Activated CD4-positive, alpha-beta memory T cell treated with anti-CD3 and anti-CD28 coated beads, Interleukin-2, amount 10 ng/mL, durations not matched to agents 7 days and 5 days (primary cell): ENCODE results near the gene ATP9B. TPM values are rescaled to one million over a fixed set of nuclear protein-coding genes. Genes with fewer than 3 reads are reported as not detected.

Source experiments
- CTCF ChIA-PET: fragments of 350-600 bp; sonication (Branson Sonifier 250); formaldehyde crosslinking; loops from one replicate; lab custom pipeline; 2021; ENCODE audit warnings: antibody characterized with exemption, inconsistent platforms; lab: Charles Lee
- POLR2A ChIA-PET: fragments of 350-600 bp; sonication (Branson Sonifier 250); formaldehyde crosslinking; loops from one replicate; lab custom pipeline; 2021; ENCODE audit warnings: antibody characterized with exemption; lab: Charles Lee
- DNase-seq: peaks from one replicate; pipeline ENCODE4 v3.0.0-alpha.2; 2020
- H3K27ac Mint-ChIP-seq: one replicate; pipeline ENCODE4 v1.8.0; 2021; ENCODE audit warnings: mild to moderate bottlenecking, mixed read lengths
- H3K27me3 Mint-ChIP-seq: one replicate; pipeline ENCODE4 v1.8.0; 2021; ENCODE audit warnings: mixed read lengths
- H3K36me3 Mint-ChIP-seq: one replicate; pipeline ENCODE4 v1.8.0; 2021; ENCODE audit warnings: low read depth, mixed read lengths
- H3K4me1 Mint-ChIP-seq: one replicate; pipeline ENCODE4 v1.8.0; 2021; ENCODE audit warnings: mixed read lengths
- H3K4me3 Mint-ChIP-seq: one replicate; pipeline ENCODE4 v1.8.0; 2021; ENCODE audit warnings: mild to moderate bottlenecking, mixed read lengths
- H3K9me3 Mint-ChIP-seq: one replicate; pipeline ENCODE4 v1.8.0; 2021; ENCODE audit warnings: mixed read lengths
- total RNA-seq, 2 experiments: library from RNA; stranded (reverse); gene quantifications; one replicate each; pipeline ENCODE4 v1.2.3, GENCODE V29; 2021

Gene ATP9B
- total RNA-seq, 2 experiments from 2014 or later = 25.7 to 27.2 TPM

DNA sequence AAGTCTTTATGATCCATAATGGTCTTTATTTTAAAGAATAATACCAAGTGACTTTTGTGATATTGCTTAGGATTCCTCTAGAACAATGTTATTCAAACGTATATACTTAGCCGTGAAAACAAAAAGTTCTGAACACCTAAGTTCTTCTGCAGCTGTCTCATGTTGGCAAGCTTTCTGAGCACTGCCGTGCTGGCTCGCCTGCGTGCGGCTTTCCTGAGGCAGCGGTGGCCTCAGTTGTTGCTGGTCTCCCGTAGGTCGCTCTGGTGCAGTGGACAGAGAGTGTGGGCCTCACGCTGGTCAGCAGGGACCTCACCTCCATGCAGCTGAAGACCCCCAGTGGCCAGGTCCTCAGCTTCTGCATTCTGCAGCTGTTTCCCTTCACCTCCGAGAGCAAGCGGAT lies 259.7 kb downstream of the ATP9B start:
- Mint-ChIP-seq H3K36me3 (peaks cover 13% of the 10 kb centered on the region), H3K4me1 (peaks cover 2% of the 10 kb centered on the region), H3K27ac (no peak overlapping the region), H3K9me3 (peaks cover 5% of the 10 kb centered on the region), H3K4me3 (no peak overlapping the region), H3K27me3 (no peaks in the 10 kb centered on the region)
- POLR2A ChIA-PET = no interaction called here
- CTCF ChIA-PET = no interaction called here
- no peak for DNase-seq

DNA sequence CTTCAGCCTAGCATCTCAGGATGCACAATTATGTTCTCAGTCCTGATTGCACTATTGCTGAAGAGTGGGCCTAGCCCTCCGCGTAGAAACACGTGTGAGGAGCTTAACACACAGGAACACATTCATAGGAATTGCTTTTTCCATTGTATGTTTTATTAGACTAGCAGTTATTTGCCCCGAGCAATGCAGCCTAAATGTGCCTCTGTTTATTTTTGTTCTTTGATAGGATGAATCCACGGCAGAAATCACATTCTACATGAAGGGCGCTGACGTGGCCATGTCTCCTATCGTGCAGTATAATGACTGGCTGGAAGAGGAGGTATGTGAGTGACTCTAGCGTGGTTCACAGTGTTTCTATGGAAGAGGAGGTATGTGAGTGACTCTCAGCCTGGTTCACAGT lies 260.6 kb downstream of the ATP9B start:
- peaks cover 13% of the 10 kb centered on the region for H3K36me3 Mint-ChIP-seq
- POLR2A ChIA-PET = no interaction called here
- H3K4me1 Mint-ChIP-seq = peaks cover 2% of the 10 kb centered on the region
- DNase-seq = no peak
- H3K9me3 Mint-ChIP-seq = peaks cover 5% of the 10 kb centered on the region
- no peak overlapping the region for H3K27ac Mint-ChIP-seq
- H3K27me3 Mint-ChIP-seq = no peaks in the 10 kb centered on the region
- H3K4me3 Mint-ChIP-seq = no peak overlapping the region
- CTCF ChIA-PET = no interaction called here

DNA sequence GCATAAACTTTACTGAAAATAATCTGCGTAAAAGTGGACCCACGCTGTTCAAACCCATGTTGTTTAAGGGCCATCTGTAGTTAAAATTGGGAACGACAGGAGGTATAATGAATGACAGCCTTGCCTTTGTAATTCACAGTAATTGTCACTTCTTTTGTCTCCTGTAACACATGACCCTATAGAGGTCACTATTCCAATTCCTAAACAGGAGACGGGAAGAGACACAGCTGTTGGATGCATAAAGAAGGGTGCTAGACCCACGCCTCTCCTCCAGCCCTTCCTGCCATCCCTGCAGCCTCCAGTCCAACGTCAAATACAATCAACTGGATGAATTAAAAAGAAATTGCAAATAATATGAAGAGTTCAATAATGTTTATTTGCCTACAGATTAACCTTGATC lies 263.5 kb downstream of the ATP9B start:
- H3K36me3 Mint-ChIP-seq = peaks cover 9% of the 10 kb centered on the region
- CTCF ChIA-PET = no interaction called here
- POLR2A ChIA-PET = no interaction called here
- H3K27ac Mint-ChIP-seq = no peak overlapping the region
- H3K4me3 Mint-ChIP-seq = no peak overlapping the region
- DNase-seq = no peak
- H3K27me3 Mint-ChIP-seq = no peaks in the 10 kb centered on the region
- H3K4me1 Mint-ChIP-seq = no peaks in the 10 kb centered on the region
- H3K9me3 Mint-ChIP-seq = peaks cover 3% of the 10 kb centered on the region

DNA sequence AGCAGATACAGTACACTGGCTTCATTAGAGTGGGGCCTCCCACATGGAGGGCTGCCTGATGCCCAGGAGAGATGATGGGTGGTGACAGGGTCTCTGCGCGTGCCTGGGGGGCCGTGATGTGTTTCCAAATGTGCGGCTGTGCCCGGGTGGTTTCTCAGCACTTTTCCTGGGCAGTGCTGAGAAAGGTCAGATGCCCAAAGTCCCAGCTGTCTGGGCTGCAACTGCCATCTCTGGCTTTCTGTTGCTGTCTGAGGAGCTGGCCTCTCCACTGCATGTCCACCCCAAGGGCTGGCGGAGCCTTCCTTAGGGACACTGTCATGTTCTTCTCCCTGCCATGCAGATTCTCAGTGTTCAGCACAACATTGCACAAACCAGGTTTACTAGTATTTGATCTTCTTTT lies 263.9 kb downstream of the ATP9B start:
- H3K4me3 Mint-ChIP-seq = no peak overlapping the region
- ChIA-PET POLR2A (no interaction called here), CTCF (no interaction called here)
- peaks cover under 1% of the 10 kb centered on the region for H3K9me3 Mint-ChIP-seq
- no peaks in the 10 kb centered on the region for H3K4me1 Mint-ChIP-seq
- H3K27me3 Mint-ChIP-seq = no peaks in the 10 kb centered on the region
- H3K36me3 Mint-ChIP-seq = peaks cover 7% of the 10 kb centered on the region
- no peak for DNase-seq
- no peak overlapping the region for H3K27ac Mint-ChIP-seq

DNA sequence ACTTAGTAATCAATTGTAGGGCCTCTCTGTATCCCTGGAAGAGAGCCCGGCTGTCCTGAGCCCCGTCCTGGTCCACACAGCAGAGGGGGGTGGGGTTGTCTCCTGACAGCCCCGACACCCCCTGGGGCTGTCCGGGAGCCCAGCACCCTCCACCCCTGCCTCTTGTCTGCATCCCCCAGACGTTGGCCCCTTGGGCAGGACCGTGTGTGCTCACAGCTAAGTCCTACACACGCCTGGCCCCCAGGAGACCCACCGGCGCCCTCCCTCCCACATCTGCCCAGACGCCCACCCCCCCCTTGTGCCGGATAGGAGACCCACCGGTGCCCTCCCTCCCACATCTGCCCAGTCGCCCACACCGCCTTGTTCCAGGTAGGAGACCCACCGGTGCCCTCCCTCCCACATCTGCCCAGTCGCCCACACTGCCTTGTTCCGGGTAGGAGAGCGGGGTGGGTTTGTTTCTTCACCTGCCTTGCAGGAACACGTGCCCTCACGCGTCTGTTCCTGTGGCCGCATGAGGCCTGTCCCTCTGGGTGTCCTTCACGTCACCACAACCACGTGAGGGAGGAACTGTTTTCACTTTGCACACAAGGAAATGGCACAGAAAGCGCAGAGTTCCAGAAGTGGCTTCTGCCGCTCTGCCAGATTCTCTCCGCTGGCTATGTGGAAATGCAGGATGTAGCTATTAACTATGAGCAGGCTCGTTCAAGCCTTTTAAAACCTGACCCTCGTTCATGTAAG lies 265.5 kb downstream of the ATP9B start:
- DNase-seq = no peak
- Mint-ChIP-seq H3K36me3 (peaks cover 22% of the 10 kb centered on the region), H3K27ac (no peak overlapping the region), H3K27me3 (no peaks in the 10 kb centered on the region), H3K4me3 (no peak overlapping the region), H3K9me3 (peaks cover 11% of the 10 kb centered on the region), H3K4me1 (no peaks in the 10 kb centered on the region)
- POLR2A ChIA-PET = no interaction called here
- CTCF ChIA-PET = no interaction called here

- Mint-ChIP-seq H3K4me1 (no peaks in the 10 kb centered on the region), H3K27me3 (no peaks in the 10 kb centered on the region), H3K4me3 (no peak overlapping the region), H3K36me3 (peaks cover 18% of the 10 kb centered on the region), H3K27ac (no peak overlapping the region), H3K9me3 (peaks cover 11% of the 10 kb centered on the region)
- ChIA-PET POLR2A (no interaction called here), CTCF (no interaction called here)
- DNase-seq = no peak
Measured at GRCh38 chr18:79335833-79336360, 266.7 kb downstream of the ATP9B start.

GRCh38 chr18:79336556-79337142 lies 267.5 kb downstream of the ATP9B start:
- POLR2A ChIA-PET = no interaction called here
- H3K4me1 Mint-ChIP-seq = no peaks in the 10 kb centered on the region
- H3K36me3 Mint-ChIP-seq = peaks cover 18% of the 10 kb centered on the region
- CTCF ChIA-PET = no interaction called here
- no peak overlapping the region for H3K4me3 Mint-ChIP-seq
- no peak overlapping the region for H3K27ac Mint-ChIP-seq
- no peak for DNase-seq
- peaks cover 11% of the 10 kb centered on the region for H3K9me3 Mint-ChIP-seq
- no peaks in the 10 kb centered on the region for H3K27me3 Mint-ChIP-seq

- H3K36me3 Mint-ChIP-seq = peaks cover 18% of the 10 kb centered on the region
- peaks cover 11% of the 10 kb centered on the region for H3K9me3 Mint-ChIP-seq
- no peak overlapping the region for H3K4me3 Mint-ChIP-seq
- no peak overlapping the region for H3K27ac Mint-ChIP-seq
- ChIA-PET POLR2A (no interaction called here), CTCF (no interaction called here)
- DNase-seq = no peak
- no peaks in the 10 kb centered on the region for H3K27me3 Mint-ChIP-seq
- no peaks in the 10 kb centered on the region for H3K4me1 Mint-ChIP-seq
Measured at GRCh38 chr18:79337184-79337583, 268.0 kb downstream of the ATP9B start.

GRCh38 chr18:79337620-79338019 lies 268.4 kb downstream of the ATP9B start:
- no peak for DNase-seq
- Mint-ChIP-seq H3K27me3 (no peaks in the 10 kb centered on the region), H3K27ac (no peak overlapping the region), H3K36me3 (peaks cover 18% of the 10 kb centered on the region), H3K4me3 (no peak overlapping the region), H3K9me3 (peaks cover 11% of the 10 kb centered on the region), H3K4me1 (no peaks in the 10 kb centered on the region)
- ChIA-PET CTCF (no interaction called here), POLR2A (no interaction called here)

DNA sequence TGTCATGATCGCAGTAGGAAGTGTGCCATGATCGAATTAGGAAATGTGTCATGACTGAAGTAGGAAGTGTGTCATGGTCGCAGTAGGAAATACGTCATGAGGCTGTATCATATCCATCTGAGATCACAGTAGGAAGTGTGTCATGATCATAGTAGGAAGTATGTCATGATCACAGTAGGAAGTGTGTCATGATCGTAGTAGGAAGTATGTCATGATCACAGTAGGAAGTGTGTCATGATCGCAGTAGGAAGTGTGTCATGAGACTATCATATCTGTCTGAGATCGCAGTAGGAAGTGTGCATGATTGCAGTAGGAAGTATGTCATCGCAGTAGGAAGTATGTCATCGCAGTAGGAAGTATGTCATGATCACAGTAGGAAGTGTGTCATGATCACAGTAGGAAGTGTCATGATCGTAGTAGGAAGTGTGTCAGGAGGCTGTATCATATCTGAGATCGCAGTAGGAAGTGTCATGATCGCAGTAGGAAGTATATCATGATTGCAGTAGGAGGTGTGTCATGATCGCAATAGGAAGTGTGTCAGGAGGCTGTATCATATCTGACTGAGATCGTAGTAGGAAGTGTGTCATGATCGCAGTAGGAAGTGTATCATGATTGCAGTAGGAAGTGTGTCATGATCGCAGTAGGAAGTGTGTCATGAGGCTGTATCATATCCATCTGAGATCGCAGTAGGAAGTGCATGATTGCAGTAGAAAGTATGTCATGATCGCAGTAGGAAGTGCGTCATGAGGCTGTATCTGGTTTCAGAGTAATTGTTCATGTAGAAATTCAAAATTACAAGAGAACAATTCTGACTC lies 270.1 kb downstream of the ATP9B start:
- H3K4me1 Mint-ChIP-seq = no peaks in the 10 kb centered on the region
- no peak for DNase-seq
- ChIA-PET CTCF (no interaction called here), POLR2A (no interaction called here)
- peaks cover 11% of the 10 kb centered on the region for H3K9me3 Mint-ChIP-seq
- no peaks in the 10 kb centered on the region for H3K27me3 Mint-ChIP-seq
- H3K27ac Mint-ChIP-seq = no peak overlapping the region
- peaks cover 18% of the 10 kb centered on the region for H3K36me3 Mint-ChIP-seq
- no peak overlapping the region for H3K4me3 Mint-ChIP-seq

DNA sequence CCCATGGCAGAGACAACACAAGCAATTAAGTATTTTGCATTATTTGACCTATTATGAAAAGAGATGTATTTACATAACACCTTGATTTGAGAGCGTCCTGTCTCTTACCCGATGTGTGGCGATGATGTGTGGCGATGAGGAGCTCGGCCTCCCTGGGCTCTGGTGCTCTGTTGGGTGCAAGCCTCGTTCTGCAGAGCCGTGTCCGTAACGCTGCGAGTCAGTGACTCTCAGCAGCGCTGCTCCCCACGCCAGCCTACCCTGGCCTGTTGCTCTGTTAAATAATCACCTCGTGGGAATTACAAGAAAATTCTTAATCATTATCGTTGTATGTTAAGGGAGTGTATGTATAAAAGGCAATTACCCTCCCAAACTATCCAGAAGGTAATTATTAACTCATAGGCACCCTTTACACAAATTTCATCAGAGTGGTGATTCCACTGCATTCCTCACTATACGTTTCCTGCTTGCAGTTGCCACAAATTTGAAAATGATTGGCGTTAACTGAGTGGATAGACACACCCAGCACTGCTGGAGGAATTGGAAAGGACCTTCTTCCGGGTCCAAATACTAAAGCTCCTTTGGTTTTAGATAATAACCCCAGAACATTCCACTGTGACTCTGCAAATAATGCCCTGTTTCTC lies 274.5 kb downstream of the ATP9B start:
- Mint-ChIP-seq H3K4me1 (peaks cover 1% of the 10 kb centered on the region), H3K36me3 (peaks cover 39% of the 10 kb centered on the region), H3K27me3 (no peaks in the 10 kb centered on the region), H3K27ac (no peak overlapping the region), H3K9me3 (peaks cover 9% of the 10 kb centered on the region), H3K4me3 (no peak overlapping the region)
- POLR2A ChIA-PET = no interaction called here
- no peak for DNase-seq
- CTCF ChIA-PET = no interaction called here

DNA sequence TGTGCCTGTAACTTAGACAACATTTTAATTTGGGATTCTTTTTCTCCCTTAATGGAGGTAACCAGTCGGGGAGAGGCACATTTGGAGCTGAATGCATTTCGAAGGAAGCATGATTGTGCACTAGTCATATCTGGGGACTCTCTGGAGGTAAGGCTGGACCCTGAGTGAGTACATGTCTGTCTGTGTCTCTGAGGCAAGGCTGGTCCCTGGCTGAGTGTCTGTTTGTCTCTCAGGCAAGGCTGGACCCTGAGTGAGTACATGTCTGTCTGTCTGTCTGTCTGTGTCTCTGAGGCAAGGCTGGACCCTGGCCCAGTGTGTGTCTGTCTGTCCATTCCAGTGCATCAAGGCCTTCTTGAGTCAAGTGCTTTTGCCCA lies 275.0 kb downstream of the ATP9B start:
- H3K36me3 Mint-ChIP-seq = peaks cover 35% of the 10 kb centered on the region

DNA sequence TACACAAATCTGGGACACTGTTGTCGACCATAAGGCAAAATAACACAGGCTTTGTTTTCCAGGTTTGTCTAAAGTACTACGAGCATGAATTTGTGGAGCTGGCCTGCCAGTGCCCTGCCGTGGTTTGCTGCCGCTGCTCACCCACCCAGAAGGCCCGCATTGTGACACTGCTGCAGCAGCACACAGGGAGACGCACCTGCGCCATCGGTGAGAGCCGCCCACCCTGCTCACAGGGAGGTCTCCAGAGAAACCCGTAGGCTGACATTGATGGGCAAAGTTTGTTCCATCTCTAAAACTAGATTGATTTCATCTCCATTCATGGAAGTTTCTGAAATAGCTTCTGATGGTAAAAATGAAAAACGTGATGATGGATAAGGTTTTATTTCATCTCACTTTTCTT lies 276.2 kb downstream of the ATP9B start:
- no peak for DNase-seq
- no peak overlapping the region for H3K27ac Mint-ChIP-seq
- no peaks in the 10 kb centered on the region for H3K27me3 Mint-ChIP-seq
- peaks cover 32% of the 10 kb centered on the region for H3K36me3 Mint-ChIP-seq
- peaks cover 1% of the 10 kb centered on the region for H3K4me1 Mint-ChIP-seq
- no peaks in the 10 kb centered on the region for H3K9me3 Mint-ChIP-seq
- POLR2A ChIA-PET = no interaction called here
- CTCF ChIA-PET = no interaction called here
- no peak overlapping the region for H3K4me3 Mint-ChIP-seq

More for the DNA sequence above, 275.0 kb downstream of the ATP9B start:
- CTCF ChIA-PET = no interaction called here
- POLR2A ChIA-PET = no interaction called here
- no peak for DNase-seq
- Mint-ChIP-seq H3K27me3 (no peaks in the 10 kb centered on the region), H3K4me1 (peaks cover 1% of the 10 kb centered on the region), H3K27ac (no peak overlapping the region), H3K9me3 (peaks cover 4% of the 10 kb centered on the region), H3K4me3 (no peak overlapping the region)
